Measurements from ENCODE around the gene POLR2B. TPM values are rescaled to one million over a fixed set of nuclear protein-coding genes. Genes with fewer than 3 reads are reported as not detected.

The POLR2B gene
- total RNA-seq, result 100 to 1,000 TPM in 1 of 4 donors, 10 to 100 TPM in 3; 58.0 to 109 (median 83.3) TPM

DNA sequence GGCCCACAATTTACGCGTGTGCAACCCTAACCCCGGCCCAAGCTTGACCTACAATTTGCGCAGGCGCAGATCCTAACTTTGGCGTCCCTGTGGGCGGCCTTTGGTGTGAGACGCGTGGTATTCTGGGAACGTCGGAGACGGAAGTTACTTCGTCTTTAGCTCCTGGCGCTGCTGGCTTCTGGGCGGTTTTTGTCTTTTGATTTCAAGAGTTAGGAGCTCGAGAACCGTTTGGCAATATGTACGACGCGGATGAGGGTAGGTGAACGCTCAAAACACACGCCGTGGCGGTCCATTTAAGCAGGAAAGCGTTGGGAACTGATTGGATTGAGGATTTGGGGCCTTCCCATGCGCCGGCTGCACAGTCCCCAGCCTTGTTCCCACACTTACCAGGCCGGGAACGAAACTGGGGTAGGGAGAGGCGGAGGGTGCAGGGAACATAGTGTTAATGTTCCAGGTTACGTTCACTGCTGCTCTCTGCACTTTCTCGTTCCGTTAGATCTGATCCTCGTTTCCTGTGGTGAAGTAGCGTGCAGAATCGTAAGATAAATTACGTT lies at the start of gene POLR2B:
Gene POLR2B, plus strand, starts transcription at position 147 of the 554 bp plus-strand sequence. Its CDS starts 90 bp downstream, at position 237.
- TF ChIP-seq, protein P1, sequence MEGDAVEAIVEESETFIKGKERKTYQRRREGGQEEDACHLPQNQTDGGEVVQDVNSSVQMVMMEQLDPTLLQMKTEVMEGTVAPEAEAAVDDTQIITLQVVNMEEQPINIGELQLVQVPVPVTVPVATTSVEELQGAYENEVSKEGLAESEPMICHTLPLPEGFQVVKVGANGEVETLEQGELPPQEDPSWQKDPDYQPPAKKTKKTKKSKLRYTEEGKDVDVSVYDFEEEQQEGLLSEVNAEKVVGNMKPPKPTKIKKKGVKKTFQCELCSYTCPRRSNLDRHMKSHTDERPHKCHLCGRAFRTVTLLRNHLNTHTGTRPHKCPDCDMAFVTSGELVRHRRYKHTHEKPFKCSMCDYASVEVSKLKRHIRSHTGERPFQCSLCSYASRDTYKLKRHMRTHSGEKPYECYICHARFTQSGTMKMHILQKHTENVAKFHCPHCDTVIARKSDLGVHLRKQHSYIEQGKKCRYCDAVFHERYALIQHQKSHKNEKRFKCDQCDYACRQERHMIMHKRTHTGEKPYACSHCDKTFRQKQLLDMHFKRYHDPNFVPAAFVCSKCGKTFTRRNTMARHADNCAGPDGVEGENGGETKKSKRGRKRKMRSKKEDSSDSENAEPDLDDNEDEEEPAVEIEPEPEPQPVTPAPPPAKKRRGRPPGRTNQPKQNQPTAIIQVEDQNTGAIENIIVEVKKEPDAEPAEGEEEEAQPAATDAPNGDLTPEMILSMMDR (IDR thresholded peaks at IDR 0.05; ENCODE audit: low read depth), result no peak

DNA sequence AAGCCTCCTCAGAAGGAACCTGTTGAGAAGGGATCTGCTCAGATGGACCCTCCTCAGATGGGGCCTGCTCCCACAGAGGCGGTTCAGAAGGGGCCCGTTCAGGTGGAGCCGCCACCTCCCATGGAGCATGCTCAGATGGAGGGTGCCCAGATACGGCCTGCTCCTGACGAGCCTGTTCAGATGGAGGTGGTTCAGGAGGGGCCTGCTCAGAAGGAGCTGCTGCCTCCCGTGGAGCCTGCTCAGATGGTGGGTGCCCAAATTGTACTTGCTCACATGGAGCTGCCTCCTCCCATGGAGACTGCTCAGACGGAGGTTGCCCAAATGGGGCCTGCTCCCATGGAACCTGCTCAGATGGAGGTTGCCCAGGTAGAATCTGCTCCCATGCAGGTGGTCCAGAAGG lies 48.1 kb upstream of the POLR2B start:
- TF ChIP-seq, protein P1 (IDR thresholded peaks at IDR 0.05; ENCODE audit: low read depth), result no peak

DNA sequence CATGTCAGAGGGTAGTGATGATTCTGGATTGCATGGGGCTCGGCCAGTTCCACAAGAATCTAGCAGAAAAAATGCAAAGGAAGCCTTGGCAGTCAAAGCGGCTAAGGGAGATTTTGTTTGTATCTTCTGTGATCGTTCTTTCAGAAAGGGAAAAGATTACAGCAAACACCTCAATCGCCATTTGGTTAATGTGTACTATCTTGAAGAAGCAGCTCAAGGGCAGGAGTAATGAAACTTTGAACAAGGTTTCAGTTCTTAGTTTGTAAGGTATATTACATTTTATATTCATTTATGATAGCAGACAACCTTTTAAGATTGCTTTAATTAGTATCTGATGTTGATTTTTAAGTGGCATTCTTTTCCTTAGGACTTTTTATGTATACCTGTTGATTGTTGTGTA lies 46.8 kb upstream of the POLR2B start:
- TF ChIP-seq, protein P1 (IDR thresholded peaks at IDR 0.05; ENCODE audit: low read depth), result no peak

DNA sequence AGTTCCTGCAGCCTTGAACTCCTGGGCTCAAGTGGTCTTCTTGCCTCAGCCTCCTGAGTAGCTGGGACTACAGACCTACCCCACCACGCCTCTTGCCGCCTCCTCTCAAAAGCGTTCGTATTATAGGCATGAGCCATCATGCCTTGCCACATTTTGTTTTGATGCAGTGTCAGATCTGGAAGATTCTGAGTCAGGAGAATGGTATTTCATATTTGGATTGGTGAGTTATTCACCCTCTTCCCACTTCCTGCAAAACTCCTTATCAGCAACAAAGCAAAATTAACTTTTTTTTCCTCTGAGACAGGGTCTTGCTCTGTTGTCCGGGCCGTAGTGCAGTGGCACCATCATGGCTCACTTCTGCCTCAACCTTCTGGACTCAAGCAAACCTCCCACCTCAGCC lies 41.4 kb upstream of the POLR2B start:
- TF ChIP-seq, protein P1 (IDR thresholded peaks at IDR 0.05; ENCODE audit: low read depth), result no peak

DNA sequence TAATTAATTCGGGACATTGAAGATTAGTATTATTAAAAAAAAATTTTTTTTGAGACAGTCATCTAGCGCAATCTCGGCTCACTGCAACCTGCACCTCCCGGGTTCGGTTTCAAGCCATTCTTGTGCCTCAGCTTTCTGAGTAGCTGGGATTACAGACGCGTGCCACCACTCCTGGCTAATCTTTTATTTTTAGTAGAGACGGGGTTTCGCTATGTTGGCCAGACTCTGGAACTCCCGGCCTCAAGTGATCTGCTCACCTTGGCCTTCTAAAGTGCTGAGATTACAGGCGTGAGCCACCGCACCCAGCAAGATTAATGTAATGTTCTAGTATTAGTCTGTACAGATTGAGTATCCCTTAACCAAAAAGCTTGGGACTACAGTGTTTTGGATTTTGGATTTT lies 38.3 kb upstream of the POLR2B start:
- TF ChIP-seq, protein P1 (IDR thresholded peaks at IDR 0.05; ENCODE audit: low read depth), result no peak

DNA sequence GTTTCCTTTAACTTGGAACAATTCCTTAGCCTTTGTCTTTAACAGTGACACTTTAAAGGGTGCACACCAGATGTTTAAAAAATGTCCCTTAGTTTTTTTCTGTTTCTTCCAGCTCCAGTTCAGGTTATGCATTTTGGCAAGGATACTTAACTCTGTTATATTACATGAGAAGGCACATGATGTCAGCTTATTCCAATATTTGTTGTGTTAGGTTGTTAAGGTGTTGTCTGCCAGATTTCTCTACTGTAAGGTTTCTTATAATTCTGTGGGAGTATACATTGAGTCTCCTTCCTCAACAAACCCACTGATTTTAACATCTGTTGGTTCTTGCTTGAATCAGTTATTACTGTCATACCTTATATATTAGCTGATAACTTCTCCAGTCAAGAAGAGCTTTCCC lies 37.7 kb upstream of the POLR2B start:
- TF ChIP-seq, protein P1 (IDR thresholded peaks at IDR 0.05; ENCODE audit: low read depth), result no peak

DNA sequence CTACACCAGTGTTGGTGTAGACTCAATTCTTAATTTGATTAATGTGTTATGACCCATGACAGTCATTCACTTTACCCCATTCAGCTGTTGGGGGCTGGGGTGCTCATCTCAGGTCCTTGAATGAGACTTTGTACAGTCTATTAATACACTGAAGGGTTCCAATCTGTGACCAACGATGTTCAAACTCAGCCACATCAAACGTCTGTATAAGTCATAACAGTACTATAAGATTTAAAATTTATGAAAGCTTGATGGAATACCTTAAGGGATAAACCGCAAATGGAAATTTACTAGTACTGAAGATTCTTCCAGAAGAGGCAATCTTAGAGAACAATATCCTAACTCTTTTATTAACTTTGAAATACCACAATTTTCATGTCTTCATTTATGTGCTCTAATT lies 37.3 kb upstream of the POLR2B start:
- TF ChIP-seq, protein P1 (IDR thresholded peaks at IDR 0.05; ENCODE audit: low read depth), result no peak

Data from subcutaneous adipose tissue (tissue), 4 donors.